H1 (cell line): ENCODE results near the gene BZW1. TPM values are rescaled to one million over a fixed set of nuclear protein-coding genes. Genes with fewer than 3 reads are reported as not detected.

Experiments used
- CTCF ChIA-PET: fragments of 300-600 bp; sonication (Branson Sonifier 250); formaldehyde crosslinking; loops from one replicate; lab custom pipeline; 2021; ENCODE audit not compliant: partially characterized antibody; lab: Charles Lee
- POLR2A ChIA-PET: fragments of 300-600 bp; sonication (Branson Sonifier 250); formaldehyde crosslinking; loops from one replicate; lab custom pipeline; 2021; ENCODE audit warnings: inconsistent platforms; ENCODE audit not compliant: partially characterized antibody; lab: Charles Lee
- DNase-seq, 2 experiments: peaks; one replicate each; pipeline versions ENCODE4 v3.0.0 to v3.0.0-alpha.2; 2010 to 2022; ENCODE audit warnings: low spot score in 2 of 2, low read depth in 1 of 2, mixed read lengths in 1 of 2
- FAIRE-seq: peaks from 2 replicates; lab custom pipeline; 2011; peaks lifted over from hg19 to GRCh38; lab: Jason Lieb, UNC
- H2AFZ ChIP-seq: 2 replicates; pipeline ENCODE4 v1.8.1; 2012; ENCODE audit warnings: low read length, inconsistent platforms
- H2AK5ac ChIP-seq: 2 replicates; pipeline ENCODE4 v1.6.1; 2013; ENCODE audit warnings: low read depth, low read length
- H2BK120ac ChIP-seq: replicated peaks from 2 replicates; pipeline ENCODE3; 2013; ENCODE audit warnings: low read depth, low read length, inconsistent platforms
- H2BK12ac ChIP-seq: 2 replicates; pipeline ENCODE4 v1.6.1; 2013; ENCODE audit warnings: low read depth, low read length
- H2BK15ac ChIP-seq: 2 replicates; pipeline ENCODE4 v1.6.1; 2013; ENCODE audit warnings: low read length
- H2BK20ac ChIP-seq: 2 replicates; pipeline ENCODE4 v1.6.1; 2013; ENCODE audit warnings: low read length
- H2BK5ac ChIP-seq: 2 replicates; pipeline ENCODE4 v1.6.1; 2013; ENCODE audit warnings: low read depth, low read length
- H3K14ac ChIP-seq: 2 replicates; pipeline ENCODE4 v1.6.1; 2013; ENCODE audit warnings: inconsistent platforms; ENCODE audit not compliant: insufficient read length
- H3K18ac ChIP-seq: 2 replicates; pipeline ENCODE4 v1.6.1; 2013; ENCODE audit warnings: low read length; ENCODE audit errors: extremely low read depth
- H3K23ac ChIP-seq: 2 replicates; pipeline ENCODE4 v1.6.1; 2013; ENCODE audit warnings: inconsistent platforms; ENCODE audit not compliant: insufficient read length
- H3K23me2 ChIP-seq: 2 replicates; pipeline ENCODE4 v1.6.1; 2013; ENCODE audit warnings: low read depth, low read length
- H3K27ac ChIP-seq: 2 replicates; pipeline ENCODE4 v1.6.1; 2011; ENCODE audit warnings: low read depth, low read length, inconsistent platforms
- H3K27me3 ChIP-seq, 4 experiments: replicated peaks in 1 of 4; 1 replicate in 1 of 4; 2 replicates in 3 of 4; pipeline versions ENCODE4 v1.6.1 to v1.8.1; 2011 to 2013; ENCODE audit warnings: low read length in 3 of 4, mild to moderate bottlenecking in 3 of 4, inconsistent platforms in 2 of 4, mixed read lengths in 2 of 4, moderate library complexity in 1 of 4; ENCODE audit not compliant: control insufficient read depth in 3 of 4, insufficient read depth in 3 of 4; ENCODE audit errors: extremely low read depth in 1 of 4
- H3K36me3 ChIP-seq, 4 experiments: 2 replicates each; pipeline versions ENCODE4 v1.6.1 to v1.8.1; 2011 to 2013; ENCODE audit warnings: mild to moderate bottlenecking in 4 of 4, low read length in 3 of 4, moderate library complexity in 2 of 4, control low read depth in 1 of 4, inconsistent platforms in 1 of 4; ENCODE audit not compliant: insufficient read depth in 4 of 4, control insufficient read depth in 2 of 4
- H3K4ac ChIP-seq: replicated peaks from 2 replicates; pipeline ENCODE3; 2013; ENCODE audit warnings: low read length, low read depth, mixed read lengths, inconsistent platforms; ENCODE audit not compliant: insufficient read length
- H3K4me1 ChIP-seq, 4 experiments: replicated peaks in 1 of 4; 1 replicate in 1 of 4; 2 replicates in 3 of 4; pipeline versions ENCODE4 v1.6.1 to v1.8.1; 2011 to 2013; ENCODE audit warnings: low read length in 3 of 4, inconsistent platforms in 2 of 4, mixed read lengths in 1 of 4; ENCODE audit not compliant: insufficient read depth in 4 of 4, control insufficient read depth in 3 of 4
- H3K4me2 ChIP-seq, 2 experiments: 2 replicates each; pipeline versions ENCODE4 v1.6.1 to v1.8.1; 2011 to 2013; ENCODE audit warnings: low read depth in 2 of 2, low read length in 2 of 2, control low read depth in 1 of 2, inconsistent platforms in 1 of 2, mild to moderate bottlenecking in 1 of 2; ENCODE audit not compliant: insufficient read depth in 1 of 2
- H3K4me3 ChIP-seq, 4 experiments: fragments of 200-600, 300-600 bp in 1 of 4; sonication (generic), shearing (Covaris generic), sonication (Bioruptor Twin) in 1 of 4; 2 replicates each; pipeline versions ENCODE4 v1.5.1 to v1.8.1; 2011 to 2016; ENCODE audit warnings: low read length in 4 of 4, low read depth in 3 of 4, control low read depth in 2 of 4, inconsistent platforms in 2 of 4, mild to moderate bottlenecking in 2 of 4, mixed read lengths in 1 of 4, moderate library complexity in 1 of 4; ENCODE audit not compliant: insufficient read depth in 2 of 4; ENCODE audit errors: extremely low read depth in 1 of 4
- H3K56ac ChIP-seq: replicated peaks from 2 replicates; pipeline ENCODE3; 2013; ENCODE audit warnings: low read depth, mild to moderate bottlenecking, mixed read lengths, low read length, inconsistent platforms; ENCODE audit not compliant: insufficient read length
- H3K79me1 ChIP-seq: 2 replicates; pipeline ENCODE4 v1.6.1; 2013; ENCODE audit warnings: low read depth, low read length, control low read depth
- H3K79me2 ChIP-seq, 2 experiments: 2 replicates each; pipeline versions ENCODE4 v1.6.1 to v1.8.1; 2012 to 2013; ENCODE audit warnings: low read length in 2 of 2, mild to moderate bottlenecking in 2 of 2, inconsistent platforms in 1 of 2; ENCODE audit not compliant: insufficient read depth in 2 of 2, control insufficient read depth in 1 of 2
- H3K9ac ChIP-seq, 4 experiments: replicated peaks in 1 of 4; 1 replicate in 1 of 4; 2 replicates in 3 of 4; pipeline versions ENCODE4 v1.6.1 to v1.8.1; 2011 to 2013; ENCODE audit warnings: low read depth in 3 of 4, low read length in 3 of 4, control low read depth in 2 of 4, mild to moderate bottlenecking in 2 of 4, moderate library complexity in 2 of 4, inconsistent platforms in 1 of 4; ENCODE audit errors: extremely low read depth in 1 of 4
- H3K9me3 ChIP-seq, 2 experiments: 2 replicates each; pipeline versions ENCODE4 v1.6.1 to v1.8.1; 2012 to 2013; ENCODE audit warnings: mild to moderate bottlenecking in 2 of 2, moderate library complexity in 2 of 2, control low read depth in 1 of 2, inconsistent platforms in 1 of 2, low read depth in 1 of 2, low read length in 1 of 2, mixed read lengths in 1 of 2; ENCODE audit not compliant: insufficient read depth in 2 of 2
- H4K20me1 ChIP-seq, 2 experiments: replicated peaks in 1 of 2; 2 replicates each; pipeline versions ENCODE3 to v1.8.1; 2011 to 2013; ENCODE audit warnings: inconsistent platforms in 2 of 2, low read length in 2 of 2, mild to moderate bottlenecking in 1 of 2; ENCODE audit not compliant: insufficient read depth in 2 of 2, control insufficient read depth in 1 of 2
- H4K5ac ChIP-seq: 2 replicates; pipeline ENCODE4 v1.6.1; 2013; ENCODE audit warnings: low read length, low read depth, mixed read lengths, inconsistent platforms; ENCODE audit not compliant: insufficient read length
- H4K8ac ChIP-seq: 2 replicates; pipeline ENCODE4 v1.8.0; 2013; ENCODE audit warnings: mild to moderate bottlenecking, moderate library complexity, low read length, inconsistent platforms; ENCODE audit not compliant: insufficient read depth; ENCODE audit errors: extremely low read depth
- H4K91ac ChIP-seq: replicated peaks from 2 replicates; pipeline ENCODE3; 2013; ENCODE audit warnings: low read length, mixed read lengths, inconsistent platforms; ENCODE audit not compliant: insufficient read length
- SIRT6 ChIP-seq: IDR thresholded peaks from one replicate; pipeline ENCODE4 v1.7.1; 2012; ENCODE audit warnings: low read length, inconsistent platforms
- WGBS, 2 experiments: shearing (Covaris generic) in 1 of 2; methylation state at CpG; one replicate each; pipeline versions ENCODE4 v1.1.6 to v1.1.7; 2013 to 2015; ENCODE audit warnings: low lambda C conversion rate in 2 of 2, mixed read lengths in 2 of 2, inconsistent platforms in 1 of 2, low coverage in 1 of 2, missing lambda C conversion rate in 1 of 2; ENCODE audit not compliant: insufficient replicate concordance in 2 of 2, insufficient coverage in 1 of 2, insufficient read length in 1 of 2; ENCODE audit errors: extremely low coverage in 1 of 2, missing lambda C conversion rate in 1 of 2; 5-methylcytosine and 5-hydroxymethylcytosine counted together
- polyA plus RNA-seq, 7 experiments: library from polyadenylated mRNA; depleted of rRNA in 3 of 7; stranded (reverse) in 5 of 7; unstranded in 2 of 7; fragments of >200 nt in 5 of 7; fragments of 200-250 nt in 2 of 7; gene quantifications; 1 replicate in 5 of 7; 2 replicates in 1 of 7; 4 replicates in 1 of 7; pipeline versions ENCODE4 v1.2.1 to v1.2.3, GENCODE V29; 2011 to 2013; ENCODE audit warnings: missing spikeins in 2 of 7, mixed read lengths in 2 of 7
- total RNA-seq: library from RNA; stranded (reverse); fragmentation: NEBNext Ultra II Directional; extraction: Animal tissue kit (Norgen Biotek cat#: 25700); gene quantifications from 2 replicates; pipeline ENCODE4 v1.2.1, GENCODE V29; 2021

The BZW1 gene
- total and polyA plus RNA-seq, 2 of the 8 experiments (the other 6 are each of a cell fraction or from before 2014, with no cell fraction given), result 152 to 335 TPM

DNA sequence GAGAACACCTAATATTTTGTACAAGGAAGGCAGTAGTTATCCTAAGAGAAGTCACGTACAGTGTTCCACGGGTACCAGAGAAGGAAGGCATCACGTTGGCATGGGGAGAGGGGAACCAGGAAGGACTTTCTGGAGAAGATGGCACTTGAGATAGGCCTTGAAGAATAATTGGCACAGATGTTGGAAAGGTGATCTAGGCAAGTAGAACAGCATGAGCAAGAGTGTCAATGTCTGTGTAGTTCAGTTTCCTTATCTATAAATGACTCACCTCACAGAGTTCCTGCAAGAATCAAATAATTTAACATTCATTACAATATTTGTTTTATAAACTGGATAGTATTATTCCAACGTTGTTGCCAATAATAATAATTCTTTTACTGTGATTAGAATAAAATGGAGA, 48.3 kb upstream of the BZW1 start:
- Histone ChIP-seq H3K23ac (no peak overlapping the region), H2BK20ac (no peak overlapping the region), H2BK12ac (no peak overlapping the region), H4K91ac (no peak overlapping the region), H3K9ac (no peak overlapping the region), H2BK15ac (no peak overlapping the region), H3K79me2 (no peaks in the 10 kb centered on the region), H4K5ac (no peak overlapping the region), H2AFZ (no peak overlapping the region), H3K36me3 (no peaks in the 10 kb centered on the region), H2BK5ac (no peak overlapping the region), H3K18ac (no peak overlapping the region), H3K4me1 (no peaks in the 10 kb centered on the region), H3K9me3 (no peaks in the 10 kb centered on the region), H4K8ac (no peak overlapping the region), H3K27me3 (no peaks in the 10 kb centered on the region), H3K4me3 (no peak overlapping the region), H3K27ac (no peak overlapping the region), H3K4me2 (no peak overlapping the region), H3K4ac (no peak overlapping the region), H4K20me1 (no peaks in the 10 kb centered on the region), H3K14ac (no peak overlapping the region), H3K79me1 (no peaks in the 10 kb centered on the region; the same call in 1 of the 2 replicates), H2AK5ac (no peak overlapping the region), H3K56ac (no peak overlapping the region), H3K23me2 (no peaks in the 10 kb centered on the region), H2BK120ac (no peak overlapping the region)
- DNase-seq (no peak), FAIRE-seq (no peak)
- TF ChIP-seq SIRT6, result no peak
- CTCF ChIA-PET, result no interaction called here
- whole genome bisulfite sequencing, 2 experiments, result 86% methylated on average over 4 of the region's 4 CpGs; no CpG with 5 or more reads in 1 of the 2 experiments
- POLR2A ChIA-PET, result no interaction called here
